Adrenal gland (tissue), 12 donors: ENCODE data around the gene HOXD8. TPM values are rescaled to one million over a fixed set of nuclear protein-coding genes. Genes with fewer than 3 reads are reported as not detected.

ENCODE experiments used
- DNase-seq, 7 donors: peaks; one replicate each; pipeline ENCODE4 v3.0.0-alpha.2; 2019 to 2020
- H3K27ac ChIP-seq, 5 donors: fragments of 200-600 bp; sonication (generic) in 4 of 5; 1 replicate in 3 of 5; 2 replicates in 2 of 5; pipeline versions ENCODE4 v1.5.1 to v1.8.0; 2016 to 2020; ENCODE audit warnings: mild to moderate bottlenecking in 1 of 5
- H3K27me3 ChIP-seq: fragments of 200-600 bp; 2 replicates; pipeline ENCODE4 v1.8.0; 2021
- H3K36me3 ChIP-seq, 2 donors: fragments of 200-600 bp; replicated peaks in 1 of 2; 1 replicate in 1 of 2; 2 replicates in 1 of 2; pipeline versions ENCODE4 v1.5.1 to v1.8.0; 2018 to 2022
- H3K4me1 ChIP-seq, 2 donors: fragments of 200-600 bp; replicated peaks in 1 of 2; 1 replicate in 1 of 2; 2 replicates in 1 of 2; pipeline versions ENCODE4 v1.5.1 to v1.8.0; 2018 to 2021
- H3K4me3 ChIP-seq, 4 donors: fragments of 200-600 bp; sonication (generic) in 3 of 4; one replicate each; pipeline ENCODE4 v1.5.1; 2016 to 2018
- H3K9me3 ChIP-seq, 3 donors: fragments of 200-600 bp; sonication (generic) in 1 of 3; replicated peaks in 1 of 3; 1 replicate in 2 of 3; 2 replicates in 1 of 3; pipeline versions ENCODE4 v1.5.1 to v1.8.0; 2016 to 2021
- POLR2A ChIP-seq, 2 donors: fragments of 450-650 bp; IDR thresholded peaks; one replicate each; pipeline ENCODE4 v1.6.1; 2017; ENCODE audit warnings: antibody characterized with exemption in 2 of 2, mild to moderate bottlenecking in 2 of 2, moderate library complexity in 1 of 2
- WGBS, 4 donors: extraction: QIAGEN DNeasy Blood & Tissue Kit in 2 of 4; methylation state at CpG; one replicate each; pipeline versions ENCODE4 v1.1.5 to v1.1.7; 2013 to 2017; 5-methylcytosine and 5-hydroxymethylcytosine counted together
- intact Hi-C, 2 donors: fragments of 100-400 bp; cut with DNase I; formaldehyde crosslinking; loops; one replicate each; pipeline versions ENCODE4 v1.14.1 to v1.15.0; 2022 to 2023
- polyA plus RNA-seq, 3 donors: library from polyadenylated mRNA; stranded (reverse); fragments of 200-250 nt in 2 of 3; fragments of 350-450 nt in 1 of 3; fragmentation: Illumina TruSeq in 1 of 3; extraction: RNeasy Lipid Tissue Mini Kit (QIAGEN cat#74804) in 1 of 3; gene quantifications; one replicate each; pipeline ENCODE4 v1.2.3, GENCODE V29; 2013 to 2014
- total RNA-seq, 9 donors: library from RNA; depleted of rRNA in 4 of 9; stranded (reverse); fragments of >200 nt in 4 of 9; fragments of 120-200 nt in 1 of 9; fragmentation: NEBNext Ultra II Directional in 1 of 9; extraction: Animal tissue kit (Norgen Biotek cat#: 25700) in 1 of 9; gene quantifications; one replicate each; pipeline versions ENCODE4 v1.1.0 to v1.2.4, GENCODE V29; 2013 to 2023
- TF ChIP-seq, protein P1 (sequence below), 6 experiments: fragments of 450-650 bp in 4 of 6; fragments of 200-600 bp in 2 of 6; sonication (generic) in 1 of 6; IDR thresholded peaks; 1 replicate in 5 of 6; 2 replicates in 1 of 6; pipeline versions ENCODE4 v1.5.1 to v1.8.0; 2016 to 2021; ENCODE audit warnings: antibody characterized with exemption in 6 of 6, mild to moderate bottlenecking in 2 of 6, moderate library complexity in 1 of 6
- donor health status: healthy with polysubstance abuse.
- donor health status: Bipolar disorder and iron deficiency.
- donor health status: DM: yes; HTN: yes; CAD: no.
- donor health status: DM: no; HTN: no; CAD: no.
- donor health status: DM: no; HTN: no; CAD: no.
- donor health status: DM: yes; HTN: yes; CAD: no.

The HOXD8 gene
- total and polyA plus RNA-seq, 12 donors: 11.3 to 46.2 (median 33.3) TPM

DNA sequence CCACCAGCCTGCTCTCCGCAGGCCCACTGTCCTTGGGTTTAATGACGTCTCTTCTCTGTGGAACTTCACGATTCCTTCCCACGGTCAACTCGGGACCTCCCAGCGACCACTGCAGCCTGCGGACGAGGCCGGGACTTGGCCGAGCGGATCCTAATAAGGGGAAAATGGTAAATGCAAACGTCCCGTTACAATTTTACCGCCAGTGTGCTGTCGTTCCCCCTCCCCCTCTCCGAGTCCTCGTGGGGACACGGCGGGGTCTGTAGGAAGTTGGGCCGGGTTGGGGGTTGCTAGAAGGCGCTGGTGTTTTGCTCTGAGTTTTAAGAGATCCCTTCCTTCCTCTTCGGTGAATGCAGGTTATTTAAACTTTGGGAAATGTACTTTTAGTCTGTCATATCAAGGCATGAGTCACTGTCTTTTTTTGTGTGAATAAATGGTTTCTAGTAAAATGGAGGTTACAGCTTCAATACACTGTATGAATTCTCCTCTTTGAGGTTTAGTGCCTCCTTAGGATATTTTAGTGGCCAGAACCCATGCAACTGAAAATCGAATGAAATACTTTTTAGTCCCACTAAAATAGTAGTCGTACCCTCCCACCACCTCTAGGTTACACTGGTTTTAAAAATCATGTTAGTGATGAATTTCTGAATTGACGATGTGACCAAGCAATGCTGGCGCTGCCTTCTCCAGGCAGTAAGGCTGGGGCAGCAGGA is 20.2 kb upstream of the HOXD8 start:
- Histone ChIP-seq H3K4me3 (no peak overlapping the region), H3K27ac (no peak overlapping the region), H3K4me1 (peaks cover 1 to 13% of the 10 kb centered on the region in 2 donors), H3K36me3 (no peaks in the 10 kb centered on the region), H3K9me3 (no peaks in the 10 kb centered on the region), H3K27me3 (peaks cover 96% of the 10 kb centered on the region)
- intact Hi-C loops: no loop called here
- WGBS, 4 donors: 28 to 29% (median 29%) methylated on average over 23 to 26 of the region's 26 CpGs
- TF ChIP-seq POLR2A (IDR thresholded peaks at IDR 0.05): no peak
- TF ChIP-seq, protein P1, sequence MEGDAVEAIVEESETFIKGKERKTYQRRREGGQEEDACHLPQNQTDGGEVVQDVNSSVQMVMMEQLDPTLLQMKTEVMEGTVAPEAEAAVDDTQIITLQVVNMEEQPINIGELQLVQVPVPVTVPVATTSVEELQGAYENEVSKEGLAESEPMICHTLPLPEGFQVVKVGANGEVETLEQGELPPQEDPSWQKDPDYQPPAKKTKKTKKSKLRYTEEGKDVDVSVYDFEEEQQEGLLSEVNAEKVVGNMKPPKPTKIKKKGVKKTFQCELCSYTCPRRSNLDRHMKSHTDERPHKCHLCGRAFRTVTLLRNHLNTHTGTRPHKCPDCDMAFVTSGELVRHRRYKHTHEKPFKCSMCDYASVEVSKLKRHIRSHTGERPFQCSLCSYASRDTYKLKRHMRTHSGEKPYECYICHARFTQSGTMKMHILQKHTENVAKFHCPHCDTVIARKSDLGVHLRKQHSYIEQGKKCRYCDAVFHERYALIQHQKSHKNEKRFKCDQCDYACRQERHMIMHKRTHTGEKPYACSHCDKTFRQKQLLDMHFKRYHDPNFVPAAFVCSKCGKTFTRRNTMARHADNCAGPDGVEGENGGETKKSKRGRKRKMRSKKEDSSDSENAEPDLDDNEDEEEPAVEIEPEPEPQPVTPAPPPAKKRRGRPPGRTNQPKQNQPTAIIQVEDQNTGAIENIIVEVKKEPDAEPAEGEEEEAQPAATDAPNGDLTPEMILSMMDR (IDR thresholded peaks at IDR 0.05): no peak
- no peak for DNase-seq

DNA sequence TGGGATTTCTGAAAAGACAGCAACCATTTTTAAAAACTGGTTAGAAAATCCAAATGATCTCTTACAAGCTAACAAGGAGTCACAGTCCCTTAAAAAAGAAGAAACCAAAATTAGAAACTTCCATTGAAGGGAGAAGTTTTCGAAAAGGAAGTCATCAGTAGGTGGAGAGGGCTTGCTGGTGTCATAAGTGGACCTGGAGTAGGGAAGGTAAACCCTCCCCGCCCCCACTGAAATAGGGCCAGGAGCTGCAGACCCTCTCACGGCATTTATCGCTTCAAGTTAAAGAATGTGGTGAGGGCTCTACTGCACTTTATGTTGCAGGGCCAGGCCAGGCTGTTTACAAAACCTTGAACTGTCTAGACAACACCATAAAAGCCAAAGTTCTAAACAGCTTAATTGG is 19.6 kb upstream of the HOXD8 start:
- DNase-seq: no peak
- H3K36me3 ChIP-seq: no peaks in the 10 kb centered on the region
- 44 to 55% (median 48%) methylated on average over 4 of the region's 4 CpGs for WGBS, 4 donors
- no peaks in the 10 kb centered on the region for H3K9me3 ChIP-seq
- H3K4me3 ChIP-seq: no peak overlapping the region
- TF ChIP-seq, protein P1 (IDR thresholded peaks at IDR 0.05): no peak
- no peak for TF ChIP-seq POLR2A (IDR thresholded peaks at IDR 0.05)
- H3K27ac ChIP-seq: no peak overlapping the region
- peaks cover 0 to 10% of the 10 kb centered on the region in 2 donors for H3K4me1 ChIP-seq
- peaks cover 96% of the 10 kb centered on the region for H3K27me3 ChIP-seq
- intact Hi-C loops: no loop called here

DNA sequence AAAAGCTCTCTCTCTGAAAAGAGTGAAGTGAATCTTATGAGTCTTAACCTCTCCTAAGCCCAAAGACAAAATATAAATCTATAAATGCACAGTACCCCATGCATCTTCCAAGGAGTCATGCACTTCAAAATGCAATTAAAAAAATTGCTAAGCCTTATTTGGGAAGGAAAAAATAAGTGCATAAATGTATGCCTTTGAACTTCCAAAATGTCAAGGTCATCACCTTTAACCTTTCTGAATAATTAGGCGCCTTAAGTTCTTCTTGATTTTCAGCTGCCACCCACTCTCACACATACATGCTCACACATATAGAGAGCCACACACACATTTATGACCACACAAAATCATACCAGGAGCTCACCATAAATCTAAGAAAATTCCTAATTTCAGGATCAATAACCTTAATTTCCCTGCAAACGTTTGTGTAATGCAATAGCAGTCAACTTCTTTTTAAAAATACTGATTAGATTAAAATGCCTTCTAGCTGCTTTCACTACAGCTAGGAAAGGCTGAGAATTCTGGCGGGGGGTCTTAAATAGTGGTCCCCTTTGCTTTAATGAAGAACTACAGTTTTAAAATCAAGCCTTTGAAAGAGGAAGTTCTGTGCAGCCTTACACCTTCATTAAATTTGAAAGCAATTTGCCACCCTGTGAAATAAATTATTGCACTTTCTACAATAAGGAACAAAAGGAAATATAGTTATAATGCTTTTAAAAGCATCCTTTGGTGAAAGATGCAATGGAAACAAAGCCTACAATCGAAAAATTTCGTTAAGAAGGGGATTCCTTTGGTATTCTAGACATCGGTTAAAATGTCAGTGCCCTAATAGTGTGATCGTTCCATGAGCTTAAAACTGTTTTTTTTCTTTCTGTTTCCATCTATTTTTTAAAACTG is 18.8 kb upstream of the HOXD8 start:
- no peaks in the 10 kb centered on the region for H3K36me3 ChIP-seq
- intact Hi-C loops: no loop called here
- no peak overlapping the region for H3K27ac ChIP-seq
- H3K27me3 ChIP-seq: peaks cover 96% of the 10 kb centered on the region
- peaks cover 0 to 10% of the 10 kb centered on the region in 2 donors for H3K4me1 ChIP-seq
- no peak overlapping the region for H3K4me3 ChIP-seq
- no peak for DNase-seq
- WGBS, 4 donors: 32 to 34% (median 33%) methylated on average over 7 of the region's 7 CpGs
- no peak for TF ChIP-seq POLR2A (IDR thresholded peaks at IDR 0.05)
- TF ChIP-seq, protein P1 (IDR thresholded peaks at IDR 0.05): no peak
- H3K9me3 ChIP-seq: no peaks in the 10 kb centered on the region

DNA sequence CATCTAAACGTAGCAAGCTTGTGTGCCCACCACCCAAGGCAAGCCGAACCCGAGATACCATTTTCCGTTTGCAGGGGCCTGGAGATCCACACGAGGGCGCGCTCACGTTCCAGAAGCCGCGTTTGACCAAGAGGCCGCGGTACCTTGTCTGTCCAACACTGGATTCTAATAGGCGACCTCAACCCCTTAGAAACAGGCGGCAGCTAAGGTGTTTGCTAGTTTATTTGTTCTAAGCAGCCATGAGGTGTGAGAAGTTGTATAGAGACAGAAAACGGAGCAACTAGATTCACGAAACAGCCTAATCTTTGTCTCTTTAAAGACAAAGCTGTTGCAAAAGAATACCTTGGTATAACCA is 18.2 kb upstream of the HOXD8 start:
- Histone ChIP-seq H3K4me3 (no peak overlapping the region), H3K9me3 (no peaks in the 10 kb centered on the region), H3K36me3 (no peaks in the 10 kb centered on the region), H3K4me1 (peaks cover 0 to 10% of the 10 kb centered on the region in 2 donors), H3K27ac (no peak overlapping the region), H3K27me3 (peaks cover 98% of the 10 kb centered on the region)
- peak in 5 of 7 donors; percentile 46 to 66 (median 64) for DNase-seq
- intact Hi-C loops: no loop called here
- 8 to 13% (median 8%) methylated on average over 16 of the region's 16 CpGs for WGBS, 4 donors
- TF ChIP-seq POLR2A (IDR thresholded peaks at IDR 0.05): no peak
- TF ChIP-seq, protein P1 (IDR thresholded peaks at IDR 0.05): peak; percentile 28 to 58 (median 48)
